Body of pancreas (tissue), 4 donors: Measurements from ENCODE around the gene PCDHGA5.
A peak's percentile ranks its signal among the peaks of the same experiment; 100 is the strongest.

ENCODE experiments used
- POLR2A ChIP-seq, 3 donors: fragments of 450-650 bp; IDR thresholded peaks; one replicate each; pipeline ENCODE4 v1.6.1; 2016; ENCODE audit warnings: antibody characterized with exemption in 3 of 3, mild to moderate bottlenecking in 2 of 3
- TF ChIP-seq, protein P1 (sequence below), 7 experiments: fragments of 450-650 bp in 4 of 7; fragments of 200-600 bp in 3 of 7; sonication (generic) in 3 of 7; IDR thresholded peaks; one replicate each; pipeline ENCODE4 v1.5.1; 2016 to 2019; ENCODE audit warnings: antibody characterized with exemption in 7 of 7

DNA sequence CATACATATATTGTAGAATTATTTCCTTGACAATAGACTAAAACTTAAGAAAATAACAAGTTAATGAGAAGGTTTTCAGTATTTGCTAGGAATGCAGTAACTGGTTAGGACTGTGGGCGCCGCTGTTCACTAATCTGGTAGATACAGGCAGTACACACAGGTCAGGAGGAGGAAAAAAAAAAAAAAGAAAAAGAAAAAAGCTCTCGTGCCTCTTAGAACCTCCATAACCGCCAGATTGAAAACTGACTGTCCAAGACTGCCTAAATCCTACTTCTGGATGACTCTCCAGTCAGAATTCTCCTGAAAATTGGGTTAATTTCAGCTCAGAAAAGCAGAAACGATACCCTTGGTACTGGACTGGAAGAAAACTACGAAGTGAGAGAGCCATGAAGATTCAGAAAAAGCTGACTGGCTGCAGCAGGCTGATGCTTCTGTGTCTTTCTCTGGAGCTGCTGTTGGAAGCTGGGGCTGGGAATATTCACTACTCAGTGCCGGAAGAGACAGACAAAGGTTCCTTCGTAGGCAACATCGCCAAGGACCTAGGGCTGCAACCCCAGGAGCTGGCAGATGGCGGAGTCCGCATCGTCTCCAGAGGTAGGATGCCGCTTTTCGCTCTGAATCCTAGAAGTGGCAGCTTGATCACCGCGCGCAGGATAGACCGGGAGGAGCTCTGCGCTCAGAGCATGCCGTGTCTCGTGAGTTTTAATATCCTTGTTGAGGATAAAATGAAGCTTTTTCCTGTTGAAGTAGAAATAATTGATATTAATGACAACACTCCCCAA, 33.5 kb upstream of the PCDHGA5 start, which contains the start of gene PCDHGA1:
- TF ChIP-seq, protein P1, sequence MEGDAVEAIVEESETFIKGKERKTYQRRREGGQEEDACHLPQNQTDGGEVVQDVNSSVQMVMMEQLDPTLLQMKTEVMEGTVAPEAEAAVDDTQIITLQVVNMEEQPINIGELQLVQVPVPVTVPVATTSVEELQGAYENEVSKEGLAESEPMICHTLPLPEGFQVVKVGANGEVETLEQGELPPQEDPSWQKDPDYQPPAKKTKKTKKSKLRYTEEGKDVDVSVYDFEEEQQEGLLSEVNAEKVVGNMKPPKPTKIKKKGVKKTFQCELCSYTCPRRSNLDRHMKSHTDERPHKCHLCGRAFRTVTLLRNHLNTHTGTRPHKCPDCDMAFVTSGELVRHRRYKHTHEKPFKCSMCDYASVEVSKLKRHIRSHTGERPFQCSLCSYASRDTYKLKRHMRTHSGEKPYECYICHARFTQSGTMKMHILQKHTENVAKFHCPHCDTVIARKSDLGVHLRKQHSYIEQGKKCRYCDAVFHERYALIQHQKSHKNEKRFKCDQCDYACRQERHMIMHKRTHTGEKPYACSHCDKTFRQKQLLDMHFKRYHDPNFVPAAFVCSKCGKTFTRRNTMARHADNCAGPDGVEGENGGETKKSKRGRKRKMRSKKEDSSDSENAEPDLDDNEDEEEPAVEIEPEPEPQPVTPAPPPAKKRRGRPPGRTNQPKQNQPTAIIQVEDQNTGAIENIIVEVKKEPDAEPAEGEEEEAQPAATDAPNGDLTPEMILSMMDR (IDR thresholded peaks at IDR 0.05): peak in 4 of 7 experiments; percentile 9 to 41 (median 24)
- no peak for TF ChIP-seq POLR2A (IDR thresholded peaks at IDR 0.05)
